ENCODE results near the gene SYNE2. TPM values are rescaled to one million over a fixed set of nuclear protein-coding genes. Genes with fewer than 3 reads are reported as not detected.

Gene SYNE2
- total RNA-seq, 2 donors from 2014 or later, result 104 to 390 TPM

DNA sequence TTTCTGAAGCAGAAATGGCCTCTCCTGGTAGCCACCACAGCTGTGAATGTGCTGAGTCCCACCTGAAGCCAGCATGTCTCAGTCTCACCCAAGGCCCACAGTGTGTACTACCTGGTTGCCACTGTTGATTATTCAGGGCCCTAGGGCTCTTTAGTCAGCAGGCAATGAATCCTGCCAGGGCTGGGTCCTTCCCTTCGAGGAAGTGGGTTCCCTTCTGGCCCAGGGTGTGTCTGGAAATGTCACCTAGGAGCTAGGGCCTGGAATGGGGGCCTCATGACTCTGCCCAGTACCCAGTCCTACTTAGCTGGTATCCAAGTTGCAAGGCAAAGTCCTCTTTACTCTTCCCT lies 207.4 kb downstream of the SYNE2 start:
- intact Hi-C loops (cut with DNase I), result no loop called here
- H3K4me1 ChIP-seq (replicated peaks), result no peaks in the 10 kb centered on the region
- TF ChIP-seq POLR2A (IDR thresholded peaks at IDR 0.05) (no peak), POLR2AphosphoS5 (IDR thresholded peaks at IDR 0.05) (no peak)
- TF ChIP-seq, protein P1, sequence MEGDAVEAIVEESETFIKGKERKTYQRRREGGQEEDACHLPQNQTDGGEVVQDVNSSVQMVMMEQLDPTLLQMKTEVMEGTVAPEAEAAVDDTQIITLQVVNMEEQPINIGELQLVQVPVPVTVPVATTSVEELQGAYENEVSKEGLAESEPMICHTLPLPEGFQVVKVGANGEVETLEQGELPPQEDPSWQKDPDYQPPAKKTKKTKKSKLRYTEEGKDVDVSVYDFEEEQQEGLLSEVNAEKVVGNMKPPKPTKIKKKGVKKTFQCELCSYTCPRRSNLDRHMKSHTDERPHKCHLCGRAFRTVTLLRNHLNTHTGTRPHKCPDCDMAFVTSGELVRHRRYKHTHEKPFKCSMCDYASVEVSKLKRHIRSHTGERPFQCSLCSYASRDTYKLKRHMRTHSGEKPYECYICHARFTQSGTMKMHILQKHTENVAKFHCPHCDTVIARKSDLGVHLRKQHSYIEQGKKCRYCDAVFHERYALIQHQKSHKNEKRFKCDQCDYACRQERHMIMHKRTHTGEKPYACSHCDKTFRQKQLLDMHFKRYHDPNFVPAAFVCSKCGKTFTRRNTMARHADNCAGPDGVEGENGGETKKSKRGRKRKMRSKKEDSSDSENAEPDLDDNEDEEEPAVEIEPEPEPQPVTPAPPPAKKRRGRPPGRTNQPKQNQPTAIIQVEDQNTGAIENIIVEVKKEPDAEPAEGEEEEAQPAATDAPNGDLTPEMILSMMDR (IDR thresholded peaks at IDR 0.05), result no peak
- H3K9me3 ChIP-seq, result no peaks in the 10 kb centered on the region
- DNase-seq (ENCODE audit: low spot score), result no peak
- H3K36me3 ChIP-seq, result no peaks in the 10 kb centered on the region
- H3K27me3 ChIP-seq (replicated peaks; ENCODE audit: insufficient read depth), result no peaks in the 10 kb centered on the region
- H3K27ac ChIP-seq, result no peak overlapping the region
- WGBS, result 67% methylated on average over 1 of the region's 1 CpG
- H3K4me3 ChIP-seq, result no peak overlapping the region

DNA sequence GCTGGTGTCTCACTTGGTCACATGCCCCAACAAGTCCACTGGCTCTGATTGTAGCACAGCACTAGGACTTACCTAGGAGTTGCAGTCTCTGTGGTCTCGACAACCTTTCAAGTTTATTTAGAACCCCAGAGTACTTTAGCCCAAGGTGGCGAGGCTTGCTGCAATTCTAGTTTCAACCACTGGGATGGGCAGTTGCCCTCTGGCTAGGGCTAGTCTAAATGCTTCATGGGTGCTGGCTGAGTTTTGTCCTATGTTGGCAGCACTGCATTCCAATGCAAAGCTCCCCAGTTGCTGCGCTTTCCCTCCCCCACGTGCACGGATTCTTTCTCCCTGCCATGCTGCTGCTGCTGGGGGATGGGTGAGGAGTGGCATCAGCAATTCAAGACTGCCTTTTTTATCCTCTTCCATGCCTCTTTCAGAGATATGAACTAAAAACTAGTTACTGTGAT lies 207.9 kb downstream of the SYNE2 start:
- no peak for DNase-seq (ENCODE audit: low spot score)
- Histone ChIP-seq H3K4me3 (no peak overlapping the region), H3K4me1 (replicated peaks) (no peaks in the 10 kb centered on the region), H3K9me3 (no peaks in the 10 kb centered on the region), H3K27ac (no peak overlapping the region), H3K27me3 (replicated peaks; ENCODE audit: insufficient read depth) (no peaks in the 10 kb centered on the region), H3K36me3 (no peaks in the 10 kb centered on the region)
- TF ChIP-seq POLR2A (IDR thresholded peaks at IDR 0.05), result no peak
- TF ChIP-seq, protein P1 (IDR thresholded peaks at IDR 0.05), result peak in 3 of 4 experiments; percentile 14 to 30 (median 25)
- intact Hi-C loops (cut with DNase I), result no loop called here
- 73% methylated on average over 5 of the region's 5 CpGs for WGBS

DNA sequence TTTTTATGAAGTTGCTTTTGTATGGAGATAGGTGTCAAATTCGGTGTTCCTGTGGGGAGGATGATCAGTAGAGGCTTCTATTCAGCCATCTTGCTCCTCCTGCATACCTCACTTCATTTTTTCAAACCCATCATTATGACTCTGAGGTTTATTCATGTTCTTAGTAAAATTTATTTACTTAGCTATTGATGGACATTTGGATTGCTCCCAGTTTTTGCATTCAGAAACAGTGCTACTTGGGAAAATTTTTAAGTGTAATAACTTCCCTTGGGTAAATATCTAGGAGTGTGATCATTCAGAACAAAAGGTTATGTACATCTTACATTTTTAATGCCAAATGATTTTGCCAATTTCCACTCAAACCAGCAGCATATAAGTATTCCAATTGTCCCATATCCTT lies 208.3 kb downstream of the SYNE2 start:
- Histone ChIP-seq H3K27me3 (replicated peaks; ENCODE audit: insufficient read depth) (no peaks in the 10 kb centered on the region), H3K36me3 (no peaks in the 10 kb centered on the region), H3K4me1 (replicated peaks) (no peaks in the 10 kb centered on the region), H3K9me3 (no peaks in the 10 kb centered on the region), H3K4me3 (no peak overlapping the region), H3K27ac (no peak overlapping the region)
- intact Hi-C loops (cut with DNase I), result no loop called here
- DNase-seq (ENCODE audit: low spot score), result no peak
- WGBS, result 75% methylated on average over 1 of the region's 1 CpG
- TF ChIP-seq, protein P1 (IDR thresholded peaks at IDR 0.05), result no peak
- no peak for TF ChIP-seq POLR2AphosphoS5 (IDR thresholded peaks at IDR 0.05)
- TF ChIP-seq POLR2A (IDR thresholded peaks at IDR 0.05), result no peak

DNA sequence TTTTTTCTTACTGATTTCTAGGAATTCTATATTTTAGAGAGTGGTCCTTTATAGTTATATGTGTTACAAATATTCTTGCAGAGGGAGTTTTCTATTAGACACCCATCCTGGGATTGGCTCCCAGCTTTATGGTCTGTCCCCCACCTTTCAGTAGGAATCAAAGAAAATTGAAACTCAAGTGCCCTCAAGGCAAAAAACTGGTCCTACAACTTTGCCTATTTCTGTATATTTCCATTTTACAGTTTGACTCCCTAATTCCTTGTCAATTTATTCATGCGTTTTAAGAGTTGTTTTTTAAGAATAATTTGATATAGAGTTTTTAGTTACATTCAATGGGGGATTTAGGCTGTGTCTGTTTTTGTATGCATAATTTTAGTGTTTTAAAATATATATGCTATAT lies 208.9 kb downstream of the SYNE2 start:
- intact Hi-C loops (cut with DNase I), result no loop called here
- H3K36me3 ChIP-seq, result no peaks in the 10 kb centered on the region
- WGBS, result 68% methylated on average over 1 of the region's 1 CpG
- H3K27me3 ChIP-seq (replicated peaks; ENCODE audit: insufficient read depth), result no peaks in the 10 kb centered on the region
- H3K27ac ChIP-seq, result no peak overlapping the region
- TF ChIP-seq, protein P1 (IDR thresholded peaks at IDR 0.05), result no peak
- TF ChIP-seq POLR2A (IDR thresholded peaks at IDR 0.05) (no peak), POLR2AphosphoS5 (IDR thresholded peaks at IDR 0.05) (no peak)
- H3K4me1 ChIP-seq (replicated peaks), result no peaks in the 10 kb centered on the region
- no peak overlapping the region for H3K4me3 ChIP-seq
- no peak for DNase-seq (ENCODE audit: low spot score)
- no peaks in the 10 kb centered on the region for H3K9me3 ChIP-seq

DNA sequence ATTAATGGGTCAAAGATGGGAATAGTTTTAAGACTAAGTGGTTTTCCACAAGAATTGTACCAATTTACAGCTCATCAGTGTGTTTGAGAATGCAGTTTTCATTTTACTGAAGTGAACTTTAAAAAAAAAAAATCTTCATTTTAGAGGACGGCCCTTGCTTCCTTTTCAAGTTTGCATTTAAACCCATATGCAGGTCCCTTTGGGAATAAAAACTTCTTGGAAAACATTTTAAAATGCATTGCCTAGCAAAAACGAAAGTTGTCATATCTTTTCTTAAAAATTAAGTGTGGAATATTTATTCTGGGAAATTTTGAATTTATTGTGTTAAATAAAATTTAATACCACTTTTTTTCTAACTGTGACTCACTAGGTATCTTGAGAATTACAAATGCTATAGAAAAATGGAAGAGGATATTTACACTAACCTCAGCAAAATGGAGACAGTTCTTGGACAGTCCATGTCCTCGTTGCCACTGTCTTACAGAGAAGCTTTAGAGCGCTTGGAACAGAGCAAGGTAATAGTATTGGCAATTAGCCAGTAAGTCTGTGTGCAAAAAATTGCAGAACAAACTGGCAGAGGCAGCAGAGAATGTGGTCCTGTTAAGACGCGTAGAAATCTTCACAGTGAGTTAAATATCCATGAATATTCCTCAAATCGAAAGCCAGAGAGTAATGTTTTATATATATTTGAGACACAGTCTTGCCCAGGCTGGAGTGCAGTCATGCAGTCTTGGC lies 209.7 kb downstream of the SYNE2 start:
- DNase-seq (ENCODE audit: low spot score), result no peak
- intact Hi-C loops (cut with DNase I), result no loop called here
- Histone ChIP-seq H3K4me1 (replicated peaks) (no peaks in the 10 kb centered on the region), H3K27me3 (replicated peaks; ENCODE audit: insufficient read depth) (no peaks in the 10 kb centered on the region), H3K9me3 (no peaks in the 10 kb centered on the region), H3K4me3 (no peak overlapping the region), H3K27ac (no peak overlapping the region), H3K36me3 (no peaks in the 10 kb centered on the region)
- TF ChIP-seq, protein P1 (IDR thresholded peaks at IDR 0.05), result no peak
- TF ChIP-seq POLR2A (IDR thresholded peaks at IDR 0.05), result no peak
- no peak for TF ChIP-seq POLR2AphosphoS5 (IDR thresholded peaks at IDR 0.05)
- WGBS, result 56% methylated on average over 7 of the region's 7 CpGs

Measured in prostate gland (tissue), 2 donors.